Liver (tissue), 9 donors: ENCODE data around the gene NCSTN. TPM values are rescaled to one million over a fixed set of nuclear protein-coding genes. Genes with fewer than 3 reads are reported as not detected.

Experiments
- DNase-seq: peaks from one replicate; pipeline ENCODE4 v3.0.0-alpha.2; 2017; ENCODE audit warnings: low spot score
- H3K27ac ChIP-seq, 2 donors: one replicate each; pipeline ENCODE4 v1.7.0; 2013; ENCODE audit warnings: inconsistent platforms in 2 of 2, low read length in 2 of 2, control low read depth in 1 of 2, low read depth in 1 of 2, mild to moderate bottlenecking in 1 of 2
- H3K27me3 ChIP-seq, 4 donors: one replicate each; pipeline versions ENCODE4 v1.6.1 to v1.7.0; 2013; ENCODE audit warnings: low read length in 3 of 4, inconsistent platforms in 1 of 4, mild to moderate bottlenecking in 1 of 4, moderate library complexity in 1 of 4; ENCODE audit not compliant: control insufficient read depth in 4 of 4, insufficient read depth in 4 of 4
- H3K36me3 ChIP-seq, 4 donors: one replicate each; pipeline versions ENCODE4 v1.6.1 to v1.7.0; 2013; ENCODE audit warnings: low read length in 3 of 4, mild to moderate bottlenecking in 3 of 4, low read depth in 1 of 4, moderate library complexity in 1 of 4; ENCODE audit not compliant: control insufficient read depth in 4 of 4, insufficient read depth in 3 of 4
- H3K4me1 ChIP-seq, 4 donors: one replicate each; pipeline versions ENCODE4 v1.6.1 to v1.7.0; 2013; ENCODE audit warnings: low read length in 3 of 4, mild to moderate bottlenecking in 3 of 4, moderate library complexity in 1 of 4; ENCODE audit not compliant: control insufficient read depth in 4 of 4, insufficient read depth in 4 of 4
- H3K4me3 ChIP-seq, 3 donors: one replicate each; pipeline versions ENCODE4 v1.6.1 to v1.7.0; 2013; ENCODE audit warnings: low read length in 3 of 3, control low read depth in 1 of 3, low read depth in 1 of 3, mild to moderate bottlenecking in 1 of 3
- H3K9ac ChIP-seq, 2 donors: one replicate each; pipeline ENCODE4 v1.7.0; 2013; ENCODE audit warnings: low read length in 2 of 2, mild to moderate bottlenecking in 2 of 2, moderate library complexity in 2 of 2, control low read depth in 1 of 2, low read depth in 1 of 2
- H3K9me3 ChIP-seq, 4 donors: one replicate each; pipeline versions ENCODE4 v1.6.1 to v1.7.0; 2013; ENCODE audit warnings: low read length in 3 of 4; ENCODE audit not compliant: control insufficient read depth in 4 of 4
- FOXA1 ChIP-seq: IDR thresholded peaks from 2 replicates; pipeline ENCODE4 v1.6.1; 2016; ENCODE audit warnings: antibody characterized with exemption
- GABPA ChIP-seq, 2 donors: IDR thresholded peaks in 1 of 2; conservative IDR thresholded peaks in 1 of 2; 2 replicates each; pipeline ENCODE4 v1.6.1; 2016; ENCODE audit warnings: antibody characterized with exemption in 2 of 2, mild to moderate bottlenecking in 1 of 2, moderate library complexity in 1 of 2
- HNF4A ChIP-seq, 2 donors: conservative IDR thresholded peaks; 2 replicates each; pipeline ENCODE4 v1.6.1; 2016; ENCODE audit warnings: antibody characterized with exemption in 2 of 2, mild to moderate bottlenecking in 2 of 2
- MAX ChIP-seq: IDR thresholded peaks from 2 replicates; pipeline ENCODE4 v1.6.1; 2016; ENCODE audit warnings: antibody characterized with exemption
- NR2F2 ChIP-seq: IDR thresholded peaks from 2 replicates; pipeline ENCODE4 v1.6.1; 2016; ENCODE audit warnings: antibody characterized with exemption
- RXRA ChIP-seq, 2 donors: IDR thresholded peaks; 2 replicates each; pipeline ENCODE4 v1.6.1; 2017 to 2018; ENCODE audit warnings: antibody characterized with exemption in 2 of 2, mild to moderate bottlenecking in 1 of 2
- SP1 ChIP-seq: IDR thresholded peaks from 2 replicates; pipeline ENCODE4 v1.6.1; 2018; ENCODE audit warnings: antibody characterized with exemption, mild to moderate bottlenecking
- WGBS: extraction: QIAGEN DNeasy Blood & Tissue Kit; methylation state at CpG from one replicate; pipeline ENCODE4 v1.1.7; 2013; 5-methylcytosine and 5-hydroxymethylcytosine counted together
- polyA plus RNA-seq, 2 donors: library from polyadenylated mRNA; stranded (reverse) in 1 of 2; unstranded in 1 of 2; fragments of 200-250 nt in 1 of 2; fragments of >200 nt in 1 of 2; fragmentation: Nextera tagmentation in 1 of 2; extraction: Ambion mirVana in 1 of 2; gene quantifications; one replicate each; pipeline versions ENCODE4 v1.2.1 to v1.2.3, GENCODE V29; 2013 to 2015
- total RNA-seq, 2 donors: library from RNA; depleted of rRNA; stranded (reverse); fragments of >200 nt; gene quantifications; one replicate each; pipeline ENCODE4 v1.2.3, GENCODE V29; 2014
- TF ChIP-seq, protein P1 (sequence below): IDR thresholded peaks from 2 replicates; pipeline ENCODE4 v1.6.1; 2016; ENCODE audit warnings: antibody characterized with exemption
- TF ChIP-seq, protein P2 (sequence below): IDR thresholded peaks from 2 replicates; pipeline ENCODE4 v1.6.1; 2016; ENCODE audit warnings: antibody characterized with exemption
- TF ChIP-seq, protein P3 (sequence below): fragments of 150-350 bp; IDR thresholded peaks from 2 replicates; pipeline ENCODE4 v1.5.1; 2017; ENCODE audit warnings: improper control_type of control experiment, low read depth, low read length; ENCODE audit not compliant: missing input control
- donor health status: healthy.
- donor health status: healthy.
- donor health status: healthy.
- donor health status: healthy.
- donor health status: healthy.

Gene NCSTN
- total and polyA plus RNA-seq, 4 donors = 32.2 to 44.6 (median 37.5) TPM

DNA sequence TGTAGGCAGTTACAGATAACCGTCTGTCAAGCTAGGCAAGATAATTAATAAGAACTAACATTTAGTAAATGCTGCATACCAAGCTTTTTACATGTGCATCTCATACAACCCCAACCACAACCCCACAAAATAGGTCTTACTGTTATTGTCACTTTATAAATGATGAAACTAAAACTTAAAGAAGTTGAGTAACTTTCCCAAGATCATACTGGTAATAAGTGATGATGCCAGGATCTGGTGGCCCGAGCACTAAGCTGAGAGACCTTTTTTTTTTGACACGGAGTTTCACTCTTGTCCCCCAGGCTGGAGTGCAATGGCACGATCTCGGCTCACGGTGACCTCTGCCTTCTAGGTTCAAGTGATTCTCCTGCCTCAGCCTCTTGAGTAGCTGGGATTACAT, 1.8 kb downstream of the NCSTN start (continued):
- TF ChIP-seq, protein P1, sequence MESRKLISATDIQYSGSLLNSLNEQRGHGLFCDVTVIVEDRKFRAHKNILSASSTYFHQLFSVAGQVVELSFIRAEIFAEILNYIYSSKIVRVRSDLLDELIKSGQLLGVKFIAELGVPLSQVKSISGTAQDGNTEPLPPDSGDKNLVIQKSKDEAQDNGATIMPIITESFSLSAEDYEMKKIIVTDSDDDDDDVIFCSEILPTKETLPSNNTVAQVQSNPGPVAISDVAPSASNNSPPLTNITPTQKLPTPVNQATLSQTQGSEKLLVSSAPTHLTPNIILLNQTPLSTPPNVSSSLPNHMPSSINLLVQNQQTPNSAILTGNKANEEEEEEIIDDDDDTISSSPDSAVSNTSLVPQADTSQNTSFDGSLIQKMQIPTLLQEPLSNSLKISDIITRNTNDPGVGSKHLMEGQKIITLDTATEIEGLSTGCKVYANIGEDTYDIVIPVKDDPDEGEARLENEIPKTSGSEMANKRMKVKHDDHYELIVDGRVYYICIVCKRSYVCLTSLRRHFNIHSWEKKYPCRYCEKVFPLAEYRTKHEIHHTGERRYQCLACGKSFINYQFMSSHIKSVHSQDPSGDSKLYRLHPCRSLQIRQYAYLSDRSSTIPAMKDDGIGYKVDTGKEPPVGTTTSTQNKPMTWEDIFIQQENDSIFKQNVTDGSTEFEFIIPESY = no peak
- TF ChIP-seq HNF4A (conservative IDR thresholded peaks at IDR 0.05) (no peak), RXRA (IDR thresholded peaks at IDR 0.05) (no peak), FOXA1 (no peak), NR2F2 (no peak), GABPA (IDR thresholded peaks at IDR 0.05 in 1 of 2, conservative IDR thresholded peaks at IDR 0.05 in 1 of 2) (no peak)
- TF ChIP-seq, protein P2, sequence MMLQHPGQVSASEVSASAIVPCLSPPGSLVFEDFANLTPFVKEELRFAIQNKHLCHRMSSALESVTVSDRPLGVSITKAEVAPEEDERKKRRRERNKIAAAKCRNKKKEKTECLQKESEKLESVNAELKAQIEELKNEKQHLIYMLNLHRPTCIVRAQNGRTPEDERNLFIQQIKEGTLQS = no peak

DNA sequence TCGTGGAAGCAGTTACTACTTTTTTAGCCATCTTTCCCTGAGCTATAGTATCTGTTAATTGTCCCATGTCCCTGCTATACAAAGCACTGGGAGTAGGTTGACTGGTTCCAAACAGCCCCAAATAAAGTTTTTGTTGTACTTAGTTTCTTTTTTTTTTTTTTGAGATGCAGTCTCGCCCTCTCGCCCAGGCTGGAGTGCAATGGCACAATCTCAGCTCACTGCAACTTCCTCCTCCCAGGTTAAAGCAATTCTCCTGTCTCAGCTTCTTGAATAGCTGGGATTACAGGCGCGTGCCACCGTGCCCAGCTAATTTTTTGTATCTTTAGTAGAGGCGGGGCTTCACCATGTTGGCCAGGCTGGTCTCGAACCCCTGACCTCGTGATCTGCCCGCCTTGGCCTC, 3.3 kb downstream of the NCSTN start:
- no peak overlapping the region for H3K4me3 ChIP-seq
- peaks cover 12 to 36% (median 34%) of the 10 kb centered on the region in 4 donors for H3K36me3 ChIP-seq

More for the DNA sequence above, 3.3 kb downstream of the NCSTN start:
- Histone ChIP-seq H3K27ac (peak overlapping the region in 1 of 2 donors; percentile 11), H3K27me3 (no peaks in the 10 kb centered on the region), H3K4me1 (peaks cover 5 to 17% (median 14%) of the 10 kb centered on the region in 4 donors), H3K9me3 (no peaks in the 10 kb centered on the region), H3K9ac (no peak overlapping the region)
- DNase-seq = no peak
- WGBS = 87% methylated on average over 10 of the region's 10 CpGs
- TF ChIP-seq SP1 = no peak
- TF ChIP-seq HNF4A (conservative IDR thresholded peaks at IDR 0.05) = no peak
- no peak for TF ChIP-seq NR2F2
- TF ChIP-seq, protein P3, sequence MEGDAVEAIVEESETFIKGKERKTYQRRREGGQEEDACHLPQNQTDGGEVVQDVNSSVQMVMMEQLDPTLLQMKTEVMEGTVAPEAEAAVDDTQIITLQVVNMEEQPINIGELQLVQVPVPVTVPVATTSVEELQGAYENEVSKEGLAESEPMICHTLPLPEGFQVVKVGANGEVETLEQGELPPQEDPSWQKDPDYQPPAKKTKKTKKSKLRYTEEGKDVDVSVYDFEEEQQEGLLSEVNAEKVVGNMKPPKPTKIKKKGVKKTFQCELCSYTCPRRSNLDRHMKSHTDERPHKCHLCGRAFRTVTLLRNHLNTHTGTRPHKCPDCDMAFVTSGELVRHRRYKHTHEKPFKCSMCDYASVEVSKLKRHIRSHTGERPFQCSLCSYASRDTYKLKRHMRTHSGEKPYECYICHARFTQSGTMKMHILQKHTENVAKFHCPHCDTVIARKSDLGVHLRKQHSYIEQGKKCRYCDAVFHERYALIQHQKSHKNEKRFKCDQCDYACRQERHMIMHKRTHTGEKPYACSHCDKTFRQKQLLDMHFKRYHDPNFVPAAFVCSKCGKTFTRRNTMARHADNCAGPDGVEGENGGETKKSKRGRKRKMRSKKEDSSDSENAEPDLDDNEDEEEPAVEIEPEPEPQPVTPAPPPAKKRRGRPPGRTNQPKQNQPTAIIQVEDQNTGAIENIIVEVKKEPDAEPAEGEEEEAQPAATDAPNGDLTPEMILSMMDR = no peak
- TF ChIP-seq, protein P1 = no peak
- TF ChIP-seq MAX = no peak
- TF ChIP-seq GABPA (IDR thresholded peaks at IDR 0.05 in 1 of 2, conservative IDR thresholded peaks at IDR 0.05 in 1 of 2) = no peak
- TF ChIP-seq, protein P2 = no peak
- no peak for TF ChIP-seq FOXA1
